ENCODE results near the gene CES3.

CES3 gene

GRCh38 chr16:66921729-66922450 is 39.2 kb upstream of the CES3 start:
- no peak for DNase-seq (ENCODE audit: low spot score in 2 of 2)
- in situ Hi-C loops (cut with MboI; ENCODE audit: low sequenced_read_pairs): no loop called here
- H3K27me3 ChIP-seq (ENCODE audit: low read depth): peaks cover 12% of the 10 kb centered on the region
- no peaks in the 10 kb centered on the region; the same call in 1 of the 2 replicates for H3K4me1 ChIP-seq
- no peak overlapping the region for H3K4me3 ChIP-seq
- no peaks in the 10 kb centered on the region for H3K36me3 ChIP-seq (replicated peaks)
- no peaks in the 10 kb centered on the region for H3K9me3 ChIP-seq

- Histone ChIP-seq H3K4me3 (no peak overlapping the region), H3K36me3 (replicated peaks) (no peaks in the 10 kb centered on the region), H3K9me3 (no peaks in the 10 kb centered on the region), H3K4me1 (no peaks in the 10 kb centered on the region; the same call in 1 of the 2 replicates), H3K27me3 (ENCODE audit: low read depth) (peaks cover 12% of the 10 kb centered on the region)
- DNase-seq (ENCODE audit: low spot score in 2 of 2): no peak
- in situ Hi-C loops (cut with MboI; ENCODE audit: low sequenced_read_pairs): no loop called here
Observed at GRCh38 chr16:66923247-66923731, 37.8 kb upstream of the CES3 start.

GRCh38 chr16:66923866-66924265 is 37.2 kb upstream of the CES3 start:
- Histone ChIP-seq H3K4me1 (no peaks in the 10 kb centered on the region; the same call in 1 of the 2 replicates), H3K9me3 (no peaks in the 10 kb centered on the region), H3K4me3 (no peak overlapping the region), H3K36me3 (replicated peaks) (no peaks in the 10 kb centered on the region), H3K27me3 (ENCODE audit: low read depth) (peaks cover 12% of the 10 kb centered on the region)
- in situ Hi-C loops (cut with MboI; ENCODE audit: low sequenced_read_pairs): no loop called here
- DNase-seq (ENCODE audit: low spot score in 2 of 2): no peak

DNA sequence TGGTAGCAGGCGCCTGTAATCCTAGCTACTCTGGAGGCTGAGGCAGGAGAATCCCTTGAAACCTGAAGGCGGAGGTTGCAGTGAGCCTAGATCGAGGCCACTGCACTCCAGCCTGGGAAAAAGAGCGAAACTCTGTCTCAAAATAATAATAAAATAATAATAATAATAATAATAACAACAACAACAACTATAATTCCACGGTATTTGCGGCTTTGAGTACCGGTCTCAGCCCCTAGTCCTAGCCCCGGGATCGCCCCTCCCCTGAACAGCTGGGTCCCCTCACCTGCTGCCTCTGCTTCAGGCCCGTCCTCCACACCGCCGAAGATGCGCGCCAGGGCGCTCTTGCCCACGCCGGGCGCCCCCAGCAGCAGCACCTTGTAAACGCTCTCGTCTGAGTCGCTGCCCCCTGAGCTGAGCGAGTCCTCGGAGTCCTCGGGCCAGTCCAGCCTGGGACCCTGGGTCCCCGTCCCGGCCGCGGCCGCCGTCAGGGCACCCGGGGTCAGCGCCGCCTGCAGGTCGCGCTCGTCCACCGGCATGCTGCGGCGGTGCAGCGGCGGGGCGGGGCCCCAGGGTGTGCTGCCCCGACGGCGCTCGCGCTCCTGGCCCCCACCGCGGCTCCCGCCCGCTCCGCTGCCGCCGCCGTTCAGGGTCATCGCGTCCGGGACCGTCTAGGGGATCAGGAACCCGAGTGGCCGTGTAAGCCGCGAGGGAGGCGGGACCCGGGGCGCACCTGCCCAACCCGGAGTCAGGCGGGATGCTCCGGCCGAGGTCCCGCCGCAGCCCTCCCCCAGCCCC is 36.3 kb upstream of the CES3 start:
- peak; percentile 27 to 69 for DNase-seq (ENCODE audit: low spot score in 2 of 2)
- Histone ChIP-seq H3K4me3 (peak overlapping the region; percentile 24), H3K9me3 (no peaks in the 10 kb centered on the region), H3K27me3 (ENCODE audit: low read depth) (peaks cover 12% of the 10 kb centered on the region), H3K4me1 (no peaks in the 10 kb centered on the region; the same call in 1 of the 2 replicates), H3K36me3 (replicated peaks) (no peaks in the 10 kb centered on the region)
- in situ Hi-C loops (cut with MboI; ENCODE audit: low sequenced_read_pairs): no loop called here

GRCh38 chr16:66925322-66925840 is 35.7 kb upstream of the CES3 start, which contains the start of gene RRAD:
TSS of gene RRAD (minus strand) at chr16:66925535. CDS start at chr16:66925179, 356 bp downstream.
- no peaks in the 10 kb centered on the region; the same call in 1 of the 2 replicates for H3K4me1 ChIP-seq
- H3K36me3 ChIP-seq (replicated peaks): no peaks in the 10 kb centered on the region
- H3K27me3 ChIP-seq (ENCODE audit: low read depth): peaks cover 10% of the 10 kb centered on the region
- peak within 1 kb of the TSS; percentile 24 for H3K4me3 ChIP-seq
- no peaks in the 10 kb centered on the region for H3K9me3 ChIP-seq
- in situ Hi-C loops (cut with MboI; ENCODE audit: low sequenced_read_pairs): no loop called here
- DNase-seq (ENCODE audit: low spot score in 2 of 2): peak in 1 of 2 experiments; percentile 28

DNA sequence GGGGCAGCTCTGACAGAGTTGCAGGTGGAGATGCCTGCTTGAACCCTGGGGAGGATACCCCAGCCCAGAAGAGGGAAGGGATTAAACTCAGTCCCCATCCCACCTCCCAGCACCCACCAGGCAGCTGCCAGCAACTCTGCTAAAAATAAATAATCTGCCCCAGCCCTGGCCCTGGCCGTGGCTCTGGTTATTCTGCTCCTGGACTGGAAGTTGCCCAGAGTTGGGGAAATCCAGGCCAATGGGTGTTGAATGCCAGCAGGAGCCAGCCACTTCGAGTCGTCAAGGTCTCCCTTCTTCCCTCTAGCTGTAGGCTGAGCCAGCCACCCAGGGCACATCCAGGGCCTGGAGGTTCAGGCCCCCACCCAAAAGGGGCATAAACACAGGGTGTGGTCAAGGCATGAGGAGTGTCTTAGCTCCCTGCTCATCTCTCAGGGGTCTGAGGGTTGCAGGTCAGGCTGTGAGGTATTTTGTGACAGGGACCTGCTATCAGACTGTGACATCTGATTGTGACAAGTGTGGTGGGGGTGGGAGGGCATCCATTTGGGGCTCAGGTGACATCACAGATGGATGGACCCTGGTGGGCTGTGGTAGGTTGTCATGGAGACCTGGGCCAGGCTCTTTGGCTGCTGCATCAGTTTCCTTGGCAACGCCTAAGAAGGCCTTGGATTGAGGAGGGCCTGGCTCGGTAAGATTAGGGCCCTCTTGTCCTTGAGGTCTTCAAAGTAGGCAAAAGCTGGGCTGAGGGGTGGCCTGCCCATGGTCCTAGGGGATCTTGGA is 34.7 kb upstream of the CES3 start:
- no peak overlapping the region for H3K4me3 ChIP-seq
- in situ Hi-C loops (cut with MboI; ENCODE audit: low sequenced_read_pairs): no loop called here
- no peaks in the 10 kb centered on the region; the same call in 1 of the 2 replicates for H3K4me1 ChIP-seq
- H3K9me3 ChIP-seq: no peaks in the 10 kb centered on the region
- H3K36me3 ChIP-seq (replicated peaks): no peaks in the 10 kb centered on the region
- peaks cover 10% of the 10 kb centered on the region for H3K27me3 ChIP-seq (ENCODE audit: low read depth)
- DNase-seq (ENCODE audit: low spot score in 2 of 2): no peak

DNA sequence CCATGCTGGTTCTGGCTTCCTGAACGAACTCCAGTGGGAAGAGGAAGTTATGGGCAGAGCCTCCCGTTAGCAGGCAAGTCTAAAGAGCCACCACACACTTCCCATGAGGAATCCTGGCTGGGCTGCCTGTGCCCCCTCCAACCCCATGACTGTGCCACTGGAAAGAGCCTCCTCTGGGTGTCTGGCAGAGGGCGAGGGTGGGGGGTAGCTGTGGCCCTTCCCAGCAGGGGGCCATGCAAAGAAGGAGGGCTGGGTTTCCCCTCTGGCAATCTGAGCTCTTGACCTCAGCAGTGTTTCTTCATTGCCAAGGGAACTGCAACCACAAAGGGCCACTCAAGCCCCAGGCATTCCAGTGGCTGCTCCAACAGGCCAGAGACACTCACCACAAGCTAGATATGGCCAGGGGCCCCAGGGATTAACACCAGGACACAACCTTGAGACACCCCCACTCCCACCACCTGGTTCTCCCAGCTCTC is 34.1 kb upstream of the CES3 start:
- DNase-seq (ENCODE audit: low spot score in 2 of 2): peak in 1 of 2 experiments; percentile 30
- in situ Hi-C loops (cut with MboI; ENCODE audit: low sequenced_read_pairs): no loop called here
- Histone ChIP-seq H3K4me3 (no peak overlapping the region), H3K9me3 (no peaks in the 10 kb centered on the region), H3K36me3 (replicated peaks) (no peaks in the 10 kb centered on the region; the same call in 1 of the 2 replicates), H3K27me3 (ENCODE audit: low read depth) (peaks cover 10% of the 10 kb centered on the region), H3K4me1 (no peaks in the 10 kb centered on the region; the same call in 1 of the 2 replicates)

DNA sequence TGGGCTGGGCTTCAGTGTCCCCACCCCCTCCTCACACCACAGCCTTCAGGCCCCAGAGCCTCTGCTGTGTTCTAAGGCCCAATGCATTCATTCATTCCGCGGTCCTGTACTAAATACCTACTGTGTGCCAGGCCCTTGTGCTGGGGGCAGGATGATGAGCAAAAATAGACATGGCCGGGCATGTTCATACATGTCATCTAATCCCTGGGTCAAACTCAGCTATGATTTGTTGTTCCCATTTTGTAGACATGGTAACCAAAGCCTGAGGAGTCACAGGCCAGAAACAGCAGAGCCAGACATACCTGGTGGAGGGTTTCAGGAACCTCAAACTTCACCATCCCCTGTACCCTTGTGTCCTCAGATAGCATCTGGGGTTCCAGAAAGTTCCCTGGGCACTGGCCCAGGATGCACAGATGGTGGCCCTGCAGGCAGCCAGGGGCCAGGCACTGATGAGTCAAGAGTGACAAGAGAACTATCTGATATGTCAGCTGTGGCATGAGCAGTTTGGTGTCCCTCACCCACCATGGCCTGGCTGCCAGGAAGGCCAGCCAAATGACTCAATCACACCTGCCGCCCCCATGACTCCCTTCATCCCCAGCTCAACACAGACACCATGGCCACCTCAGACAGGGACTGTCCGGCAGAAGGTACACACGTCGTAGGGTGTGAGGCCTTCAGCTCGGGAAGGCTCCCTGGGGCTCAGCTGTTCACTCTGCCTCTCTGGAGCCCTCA is 33.0 kb upstream of the CES3 start:
- Histone ChIP-seq H3K4me1 (no peaks in the 10 kb centered on the region; the same call in 1 of the 2 replicates), H3K4me3 (no peak overlapping the region), H3K9me3 (no peaks in the 10 kb centered on the region), H3K27me3 (ENCODE audit: low read depth) (peaks cover 10% of the 10 kb centered on the region), H3K36me3 (replicated peaks) (no peaks in the 10 kb centered on the region; the same call in 1 of the 2 replicates)
- in situ Hi-C loops (cut with MboI; ENCODE audit: low sequenced_read_pairs): no loop called here
- DNase-seq (ENCODE audit: low spot score in 2 of 2): no peak

- Histone ChIP-seq H3K27me3 (ENCODE audit: low read depth) (peaks cover 10% of the 10 kb centered on the region), H3K4me1 (peaks cover 5% of the 10 kb centered on the region), H3K4me3 (no peak overlapping the region), H3K9me3 (no peaks in the 10 kb centered on the region), H3K36me3 (replicated peaks) (no peaks in the 10 kb centered on the region; the same call in 1 of the 2 replicates)
- peak in 1 of 2 experiments; percentile 63 for DNase-seq (ENCODE audit: low spot score in 2 of 2)
- in situ Hi-C loops (cut with MboI; ENCODE audit: low sequenced_read_pairs): no loop called here
Observed at GRCh38 chr16:66928702-66929388, 32.2 kb upstream of the CES3 start.

DNA sequence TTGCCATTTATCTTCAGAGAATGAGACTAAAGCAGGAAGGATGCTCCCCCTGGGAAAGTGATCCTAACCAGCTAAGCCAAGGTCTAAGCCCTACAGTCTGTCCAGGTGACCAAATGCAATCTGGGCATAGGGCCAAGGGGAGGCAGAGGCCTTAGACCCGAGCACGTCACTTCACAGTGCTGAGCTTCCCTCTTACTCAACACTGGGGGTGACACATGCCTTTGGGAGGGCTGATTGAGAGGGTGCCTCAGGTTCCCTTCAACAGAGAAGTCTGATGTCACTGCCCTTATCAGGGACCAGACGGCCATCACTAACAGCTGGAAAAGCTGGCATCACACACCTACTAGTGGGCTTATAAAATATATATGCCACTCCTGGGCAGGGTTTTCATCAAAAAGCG is 30.9 kb upstream of the CES3 start:
- Histone ChIP-seq H3K9me3 (no peaks in the 10 kb centered on the region), H3K27me3 (ENCODE audit: low read depth) (peaks cover 3% of the 10 kb centered on the region; the same call in 1 of the 2 replicates), H3K4me3 (no peak overlapping the region), H3K4me1 (peaks cover 5% of the 10 kb centered on the region), H3K36me3 (replicated peaks) (no peaks in the 10 kb centered on the region; the same call in 1 of the 2 replicates)
- in situ Hi-C loops (cut with MboI; ENCODE audit: low sequenced_read_pairs): no loop called here
- DNase-seq (ENCODE audit: low spot score in 2 of 2): no peak

DNA sequence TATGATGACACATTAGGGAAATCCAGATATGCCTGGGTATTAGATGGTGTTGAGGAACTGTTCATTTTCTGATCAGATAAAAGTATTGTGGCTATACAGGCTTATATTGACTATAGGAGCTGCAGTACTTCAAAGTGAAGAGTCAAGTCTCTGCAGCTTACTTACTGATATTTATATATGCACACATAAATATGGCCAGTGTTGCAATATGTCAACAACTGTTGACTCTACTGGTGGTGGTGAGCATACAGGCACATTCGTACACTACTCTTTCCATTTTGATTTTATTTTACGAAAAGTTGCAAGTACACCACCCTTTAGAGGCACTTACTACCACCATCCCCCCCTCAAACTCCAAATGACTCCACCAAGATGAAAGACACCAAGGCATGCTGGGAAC is 29.4 kb upstream of the CES3 start:
- Histone ChIP-seq H3K36me3 (replicated peaks) (no peaks in the 10 kb centered on the region; the same call in 1 of the 2 replicates), H3K4me3 (no peak overlapping the region), H3K9me3 (no peaks in the 10 kb centered on the region), H3K4me1 (peaks cover 5% of the 10 kb centered on the region), H3K27me3 (ENCODE audit: low read depth) (no peaks in the 10 kb centered on the region)
- DNase-seq (ENCODE audit: low spot score in 2 of 2): no peak
- in situ Hi-C loops (cut with MboI; ENCODE audit: low sequenced_read_pairs): no loop called here

DNA sequence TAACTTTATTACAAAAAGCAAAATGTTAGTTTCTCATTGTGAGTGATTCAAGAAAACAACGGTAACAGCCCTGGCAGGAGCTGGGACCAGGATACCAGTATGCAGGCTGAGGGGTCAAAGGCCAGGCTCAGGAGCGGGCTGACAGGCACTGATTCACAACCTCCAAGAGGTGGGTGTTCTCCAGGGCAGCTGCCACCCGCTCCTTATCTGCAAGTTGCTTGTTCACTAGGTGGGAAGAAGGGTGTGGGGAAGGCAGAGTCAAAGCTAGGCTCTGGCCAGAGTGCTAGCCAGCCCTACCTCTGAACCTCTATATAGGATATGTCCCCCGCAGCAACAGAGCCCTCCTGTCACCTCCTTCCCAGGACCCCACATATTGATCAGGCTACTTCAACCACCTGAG is 29.0 kb upstream of the CES3 start:
- H3K4me1 ChIP-seq: peaks cover 5% of the 10 kb centered on the region

More for the DNA sequence above, 29.0 kb upstream of the CES3 start:
- no peaks in the 10 kb centered on the region; the same call in 1 of the 2 replicates for H3K36me3 ChIP-seq (replicated peaks)
- no peaks in the 10 kb centered on the region for H3K9me3 ChIP-seq
- no peak overlapping the region for H3K4me3 ChIP-seq
- no peaks in the 10 kb centered on the region for H3K27me3 ChIP-seq (ENCODE audit: low read depth)
- in situ Hi-C loops (cut with MboI; ENCODE audit: low sequenced_read_pairs): no loop called here
- no peak for DNase-seq (ENCODE audit: low spot score in 2 of 2)
